Middle frontal gyrus (tissue), 1 donor: Measurements from ENCODE around the gene ZKSCAN3.
"Not testable (repeated sequence)": the region's sequence is repeated elsewhere in the genome, so short reads cannot be mapped to it uniquely, and the experiment has no call there.

Experiments used
- DNase-seq: peaks from one replicate; pipeline ENCODE4 v3.0.0-alpha.2; 2015; ENCODE audit warnings: low spot score; ENCODE audit errors: extremely low spot score

The ZKSCAN3 gene

DNA sequence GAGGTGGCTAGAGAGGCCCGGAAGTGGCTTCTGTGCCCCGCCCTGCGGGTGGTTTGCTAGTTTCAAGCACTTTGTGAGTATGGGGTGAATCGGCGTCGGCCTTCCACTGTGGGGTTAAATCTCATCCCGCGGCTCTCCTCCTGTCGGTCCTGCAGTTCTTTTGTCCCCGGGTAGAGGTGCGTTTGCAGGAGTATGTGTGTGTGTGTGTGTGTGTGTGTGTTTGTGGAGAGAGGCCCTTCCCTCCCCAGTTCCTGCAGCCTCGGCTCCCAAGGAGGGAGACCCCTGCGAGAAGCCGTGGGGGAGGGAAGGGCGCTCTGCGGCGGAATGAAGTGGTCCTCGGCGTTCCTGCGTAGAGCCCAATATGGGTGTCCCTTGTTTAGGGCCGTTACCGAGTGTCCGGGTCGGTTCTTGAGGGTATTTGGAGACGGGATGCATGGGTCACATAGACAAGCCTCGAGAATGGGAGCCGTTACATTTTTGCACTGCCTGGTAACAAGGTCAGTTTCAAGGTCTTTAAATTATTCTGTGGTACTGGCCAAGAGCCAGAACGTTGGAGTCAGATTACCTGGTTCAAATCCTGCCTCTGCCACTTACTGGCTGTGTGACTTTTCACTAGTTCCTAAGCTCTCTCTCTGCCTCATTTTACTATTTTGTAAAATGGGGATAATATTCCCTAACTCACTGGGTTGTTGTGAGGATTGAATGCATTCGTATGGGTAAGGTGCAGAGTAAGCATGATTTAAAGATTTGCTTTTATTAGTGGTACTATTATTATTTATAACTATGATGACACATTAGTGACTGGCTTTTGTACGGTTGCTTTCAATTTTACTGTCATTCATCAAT is at the start of gene ZKSCAN3:
Gene ZKSCAN3, plus strand, starts transcription at position 56 of the 846 bp plus-strand sequence. CDS start 9,640 bp downstream, outside the sequence.
- DNase-seq = peak; percentile 76

GRCh38 chr6:28303570-28303969 is 46.2 kb upstream of the ZKSCAN3 start:
- DNase-seq = no peak

DNA sequence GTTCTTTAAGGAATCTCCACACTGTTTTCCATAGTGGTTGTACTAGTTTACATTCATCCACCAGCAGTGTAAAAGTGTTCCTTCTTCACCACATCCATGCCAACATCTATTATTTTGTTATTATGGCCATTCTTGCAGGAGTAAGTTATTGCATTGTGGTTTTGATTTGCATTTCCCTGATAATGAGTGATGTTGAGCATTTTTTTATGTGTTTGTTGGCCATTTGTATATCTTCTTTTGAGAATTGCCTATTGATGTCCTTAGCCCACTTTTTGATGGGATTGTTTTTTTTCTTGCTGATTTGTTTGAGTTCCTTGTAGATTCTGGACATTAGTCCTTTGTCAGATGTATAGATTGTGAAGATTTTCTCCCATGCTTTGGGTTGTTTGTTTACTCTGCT is 43.4 kb upstream of the ZKSCAN3 start:
- not testable (repeated sequence) for DNase-seq

- DNase-seq = no peak
Observed at GRCh38 chr6:28311139-28311823, 38.5 kb upstream of the ZKSCAN3 start.

GRCh38 chr6:28312939-28313338 is 36.8 kb upstream of the ZKSCAN3 start:
- no peak for DNase-seq

GRCh38 chr6:28315628-28316027 is 34.1 kb upstream of the ZKSCAN3 start:
- DNase-seq = no peak

DNA sequence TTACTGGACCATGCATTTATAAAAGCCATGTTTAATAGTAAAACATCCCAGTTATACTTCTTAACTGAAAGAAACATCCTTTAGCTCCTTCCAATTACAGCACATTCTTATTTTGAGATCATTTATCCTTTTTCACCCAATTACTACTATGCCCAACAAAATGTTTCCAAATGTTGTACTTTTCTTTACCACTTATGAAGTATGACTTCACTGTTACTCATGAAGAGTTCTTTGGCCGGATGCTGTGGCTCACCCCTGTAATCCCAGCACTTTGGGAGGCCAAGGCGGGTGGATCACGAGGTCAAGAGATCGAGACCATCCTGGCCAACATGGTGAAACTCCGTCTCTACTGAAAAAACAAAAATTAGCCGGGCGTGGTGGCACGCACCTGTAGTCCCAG is 31.9 kb upstream of the ZKSCAN3 start:
- DNase-seq = not testable (repeated sequence)

DNA sequence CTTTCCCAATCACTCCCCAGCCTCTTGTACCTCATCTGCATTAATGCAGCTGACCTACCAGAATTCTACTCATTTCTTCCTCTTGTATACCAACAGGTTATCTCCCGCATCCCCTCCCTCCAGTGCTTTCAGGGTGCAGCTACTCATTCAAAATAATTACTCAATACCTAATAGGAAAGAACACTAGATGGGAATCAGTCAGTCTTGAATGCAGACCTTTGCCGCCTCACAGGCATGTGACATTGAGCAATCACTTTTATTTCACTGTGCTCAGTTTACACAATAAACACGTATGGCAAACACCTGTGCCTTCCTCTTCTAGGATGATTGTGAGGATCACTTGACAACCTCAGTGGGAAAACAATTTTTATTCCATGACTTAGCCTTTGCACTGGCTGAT is 27.1 kb upstream of the ZKSCAN3 start:
- DNase-seq = no peak

GRCh38 chr6:28323813-28324424 is 25.8 kb upstream of the ZKSCAN3 start:
- no peak for DNase-seq

GRCh38 chr6:28326371-28326948 is 23.3 kb upstream of the ZKSCAN3 start:
- no peak for DNase-seq

- DNase-seq = no peak
Observed at GRCh38 chr6:28330041-28330440, 19.7 kb upstream of the ZKSCAN3 start.

GRCh38 chr6:28333047-28333446 is 16.7 kb upstream of the ZKSCAN3 start:
- DNase-seq = no peak

GRCh38 chr6:28333599-28334018 is 16.1 kb upstream of the ZKSCAN3 start:
- no peak for DNase-seq

GRCh38 chr6:28334286-28335039 is 15.3 kb upstream of the ZKSCAN3 start:
- DNase-seq = no peak

GRCh38 chr6:28335040-28335563 is 14.6 kb upstream of the ZKSCAN3 start:
- no peak for DNase-seq

DNA sequence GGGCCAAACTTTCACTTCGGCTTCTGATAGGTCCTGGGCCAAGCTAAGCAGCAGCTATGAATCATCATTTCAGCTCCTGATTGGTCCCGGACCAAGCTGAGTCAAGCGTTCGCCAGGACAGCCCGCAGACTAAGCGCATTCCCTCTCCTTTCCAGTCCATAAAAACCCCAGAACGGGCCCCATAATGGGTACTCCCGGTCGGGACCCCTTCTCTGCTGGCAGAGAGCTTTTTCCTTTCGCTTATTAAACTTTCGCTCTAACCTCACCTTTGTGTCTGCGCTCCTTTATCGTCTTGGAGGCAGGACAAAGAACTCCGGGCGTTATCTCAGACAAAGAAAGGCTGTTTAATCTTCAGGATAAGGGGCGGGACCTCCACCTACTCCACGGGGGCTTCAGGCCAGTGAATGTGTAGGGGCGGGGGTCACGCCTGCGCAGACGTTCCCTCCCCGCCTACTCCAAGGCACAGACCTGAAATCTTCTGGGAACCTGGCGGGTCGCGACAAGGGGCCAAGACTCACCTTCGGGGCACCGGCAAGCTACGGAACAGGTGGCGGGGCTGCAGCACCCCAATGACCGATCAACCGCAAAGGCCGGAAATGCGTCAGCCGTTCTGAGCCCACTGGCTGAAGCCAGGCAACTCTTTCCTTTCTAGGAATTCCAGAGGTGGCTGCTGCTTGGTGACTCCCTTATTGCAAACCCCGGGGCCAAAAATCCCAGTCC is 14.0 kb upstream of the ZKSCAN3 start, which contains the start of gene ZSCAN31:
Gene ZSCAN31, minus strand, starts transcription at position 585 of the 720 bp plus-strand sequence. CDS start 6,465 bp downstream, outside the sequence.
- DNase-seq = peak; percentile 85

DNA sequence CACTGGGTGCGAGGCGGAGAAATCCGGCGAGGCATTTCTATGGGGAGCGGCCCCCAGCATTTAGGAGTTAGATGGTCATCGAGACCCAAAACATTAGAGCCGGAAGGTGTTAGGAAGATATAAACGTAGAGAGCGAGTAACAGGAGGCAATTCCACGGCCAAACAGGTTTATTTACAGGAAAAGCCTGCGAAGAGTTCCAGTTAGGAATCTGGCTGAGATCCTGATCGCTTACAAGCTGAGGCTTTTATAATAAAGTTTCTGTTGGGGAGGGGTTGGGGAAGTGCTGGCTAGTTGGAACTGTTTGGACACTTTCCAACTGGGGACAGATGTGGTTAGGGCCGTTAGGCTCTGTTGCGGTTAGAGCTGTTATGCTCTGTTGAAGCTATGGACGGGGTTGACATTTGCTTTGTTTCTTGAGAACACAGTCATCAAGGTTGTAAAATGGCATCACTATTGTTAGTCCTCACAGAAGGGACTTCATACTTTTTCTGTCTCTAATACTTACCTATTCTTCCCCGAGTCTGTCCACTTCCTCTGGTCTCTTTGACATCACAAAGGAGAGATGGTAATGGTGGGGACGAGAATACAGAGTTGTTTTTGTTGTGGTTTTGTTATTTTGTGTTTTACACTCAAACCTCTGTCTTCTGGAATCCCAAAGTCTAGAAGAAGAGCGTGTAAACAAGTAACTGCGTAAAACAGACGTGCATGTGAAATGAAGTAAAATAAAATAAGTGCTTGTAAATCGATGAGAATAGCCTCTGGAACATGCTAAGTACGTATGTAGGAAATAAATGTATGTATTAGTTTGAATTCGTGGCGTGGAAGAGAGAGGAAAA is 13.2 kb upstream of the ZKSCAN3 start:
- no peak for DNase-seq

DNA sequence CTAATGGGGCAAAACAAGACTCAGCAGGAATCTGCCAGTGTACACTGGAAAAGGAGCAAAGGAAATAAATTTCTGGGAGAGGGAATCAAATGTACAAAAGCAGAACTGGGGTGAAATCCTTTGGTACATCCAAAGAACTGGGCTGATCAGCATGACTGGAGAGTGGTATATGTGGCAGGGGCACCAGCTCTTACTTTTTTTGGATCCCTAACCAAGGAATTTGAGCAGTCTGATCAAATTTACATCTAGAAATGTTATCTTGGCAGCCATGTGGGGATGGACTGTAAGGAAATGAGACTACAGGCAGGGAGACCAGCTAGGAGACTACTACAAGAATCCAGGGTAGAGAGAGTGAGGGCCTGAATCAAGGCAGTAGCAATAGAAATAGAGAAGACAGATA is 12.6 kb upstream of the ZKSCAN3 start:
- DNase-seq = no peak
